Right hindlimb (tissue), 1 donor: Measurements from ENCODE around the gene NR6A1.

Experiments used
- DNase-seq: peaks from one replicate; pipeline ENCODE4 v3.0.0-alpha.2; 2018

The NR6A1 gene

DNA sequence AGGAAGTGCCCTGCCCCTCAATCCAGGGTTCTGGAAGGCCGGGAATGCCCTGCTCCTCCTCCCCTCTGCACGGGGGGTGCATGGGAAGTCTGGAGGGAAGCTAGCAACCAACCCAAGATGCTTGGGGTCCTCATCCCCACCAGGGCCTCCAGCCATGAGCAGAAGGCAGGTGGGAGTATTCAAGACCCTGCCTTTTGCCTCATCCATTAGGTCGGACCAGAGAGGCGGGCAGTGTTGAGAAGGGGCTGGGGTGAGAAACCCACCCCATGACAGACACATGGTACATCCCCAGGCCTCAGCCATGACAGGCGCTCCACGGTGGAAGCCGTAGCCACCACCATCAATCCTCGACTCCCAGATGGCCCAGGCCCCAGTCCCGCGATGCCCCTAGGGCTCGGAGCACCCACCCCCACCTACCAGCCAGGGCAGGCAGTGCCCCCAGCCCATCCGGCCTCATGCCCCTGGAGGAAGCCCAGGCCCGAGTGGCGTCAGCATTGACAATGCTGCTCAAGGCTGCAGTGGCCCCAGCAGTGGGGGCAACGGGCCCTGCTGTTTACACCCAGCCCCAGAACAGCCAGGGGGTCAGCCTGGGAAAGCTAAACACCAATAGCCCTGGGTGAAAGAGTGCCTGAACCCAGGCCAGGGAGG is 272.5 kb downstream of the NR6A1 start:
- no peak for DNase-seq

DNA sequence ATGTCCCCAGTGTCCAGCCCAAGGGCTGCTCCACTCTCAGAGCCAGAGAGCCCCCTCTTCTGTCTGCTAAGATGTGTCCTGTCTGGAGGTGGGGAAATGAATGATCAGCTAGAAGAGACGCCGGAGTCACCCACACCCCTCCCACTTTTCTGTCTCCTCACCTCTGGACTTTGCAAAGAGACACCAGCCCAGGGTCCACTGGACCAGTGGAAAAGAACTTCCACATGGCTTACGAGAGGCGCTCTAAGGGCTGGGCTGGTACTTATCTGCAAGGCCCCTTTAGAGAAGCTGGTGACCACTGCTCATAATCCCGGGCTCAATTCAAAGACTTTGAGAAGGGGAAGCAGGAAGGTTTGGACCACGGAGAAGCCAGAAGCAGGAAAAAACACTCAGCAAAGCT is 273.1 kb downstream of the NR6A1 start:
- no peak for DNase-seq

DNA sequence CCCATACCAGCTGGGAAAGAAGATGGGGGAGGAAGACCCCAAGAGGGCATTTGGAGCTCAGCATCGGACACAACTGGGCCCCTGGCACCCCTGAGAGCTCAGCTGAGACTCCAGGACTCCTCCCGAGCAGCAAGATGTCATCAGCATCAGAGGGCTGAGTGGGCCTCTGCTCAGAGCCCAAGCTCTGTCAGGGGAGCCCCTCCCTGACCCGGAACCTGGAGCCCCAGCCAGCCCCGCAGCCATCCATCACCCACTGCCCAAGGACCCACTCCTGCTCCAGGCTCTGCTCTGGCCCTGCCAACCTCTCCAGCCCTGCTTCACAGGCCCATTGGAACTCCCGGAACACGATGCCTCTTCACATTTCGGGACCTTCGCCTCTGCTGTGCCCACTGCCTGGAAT is 273.7 kb downstream of the NR6A1 start:
- no peak for DNase-seq

DNA sequence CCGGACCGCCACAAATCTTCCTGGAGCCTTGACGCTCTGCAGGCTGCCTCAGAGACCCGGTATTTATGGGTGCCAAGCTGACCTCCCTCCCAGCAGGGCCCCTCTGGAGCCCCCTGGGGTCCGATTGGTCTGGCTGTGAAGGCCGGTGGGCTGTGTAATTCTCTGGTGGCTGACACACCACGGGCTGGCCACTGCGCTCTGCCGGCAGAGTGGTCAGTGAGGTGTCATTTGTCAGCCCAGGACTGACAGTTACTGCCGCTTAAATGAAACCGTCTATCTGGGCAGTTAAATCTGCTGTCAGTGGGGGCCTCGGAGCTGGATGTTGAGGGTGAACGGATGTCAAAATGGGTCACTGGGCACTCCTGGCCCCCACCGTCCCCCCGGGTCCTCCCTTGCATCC is 274.6 kb downstream of the NR6A1 start:
- DNase-seq: no peak

DNA sequence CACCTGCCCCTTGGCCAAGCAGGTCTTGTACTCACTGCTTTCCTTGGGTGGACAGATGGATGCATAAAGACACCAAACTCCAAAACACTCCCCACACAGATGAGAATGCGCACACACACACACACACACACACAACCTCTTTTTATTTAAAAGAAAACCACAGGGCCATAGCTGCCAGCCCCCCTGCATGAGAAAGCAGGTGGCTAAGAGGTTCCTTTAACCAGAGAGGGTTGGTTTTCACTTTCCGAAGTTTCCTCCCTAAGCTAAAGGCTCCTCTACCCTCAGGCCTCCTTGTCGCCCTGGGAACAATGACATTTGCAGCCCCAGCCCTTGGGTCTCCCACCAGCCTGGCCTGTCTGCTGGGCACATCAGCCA is 275.0 kb downstream of the NR6A1 start:
- no peak for DNase-seq

DNA sequence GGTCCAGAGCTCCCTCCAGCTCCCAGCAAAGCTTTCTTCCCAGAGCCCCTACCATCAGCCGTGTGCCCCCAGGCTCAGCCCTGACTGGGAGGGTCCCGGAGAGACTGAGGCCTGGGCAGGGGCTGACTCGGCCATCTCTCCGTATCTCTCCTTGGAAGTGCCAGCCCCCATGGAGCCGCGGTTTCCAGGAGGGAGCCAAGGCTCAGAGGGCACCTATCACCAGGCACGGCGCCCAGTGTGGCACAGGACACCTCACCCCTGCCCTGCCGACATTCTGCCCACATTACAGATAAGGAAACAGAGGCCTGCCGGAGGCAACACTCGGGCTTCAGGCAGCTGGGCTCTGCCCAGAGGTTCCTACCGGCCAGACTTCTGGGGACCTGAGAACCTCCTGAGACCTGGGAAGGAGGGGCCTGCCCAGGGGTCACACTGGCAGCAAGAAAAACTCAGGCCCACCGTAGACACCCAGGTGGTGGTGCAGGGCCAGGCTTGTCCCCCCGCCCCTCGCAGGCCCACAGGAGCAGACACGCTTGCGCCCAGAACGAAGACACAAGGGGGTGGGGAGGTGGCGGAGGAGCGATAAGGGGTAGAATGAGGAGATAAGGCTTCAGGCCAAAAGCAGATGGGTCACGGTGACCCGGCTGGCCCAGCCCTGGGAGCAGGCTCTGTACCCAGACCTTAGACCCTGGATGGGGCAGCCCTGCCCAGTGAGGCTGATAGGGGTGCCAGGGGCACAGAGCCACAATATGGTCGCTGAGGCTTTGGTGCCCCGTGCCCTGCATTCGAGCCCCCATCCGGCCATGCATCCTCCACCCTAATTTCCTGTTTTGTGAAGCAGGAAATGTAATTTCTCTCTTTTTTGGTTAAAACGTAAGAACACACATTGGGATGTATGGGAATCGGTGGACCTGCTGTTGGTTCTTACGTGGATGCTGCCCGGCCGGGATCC is 275.7 kb downstream of the NR6A1 start:
- DNase-seq: no peak

DNA sequence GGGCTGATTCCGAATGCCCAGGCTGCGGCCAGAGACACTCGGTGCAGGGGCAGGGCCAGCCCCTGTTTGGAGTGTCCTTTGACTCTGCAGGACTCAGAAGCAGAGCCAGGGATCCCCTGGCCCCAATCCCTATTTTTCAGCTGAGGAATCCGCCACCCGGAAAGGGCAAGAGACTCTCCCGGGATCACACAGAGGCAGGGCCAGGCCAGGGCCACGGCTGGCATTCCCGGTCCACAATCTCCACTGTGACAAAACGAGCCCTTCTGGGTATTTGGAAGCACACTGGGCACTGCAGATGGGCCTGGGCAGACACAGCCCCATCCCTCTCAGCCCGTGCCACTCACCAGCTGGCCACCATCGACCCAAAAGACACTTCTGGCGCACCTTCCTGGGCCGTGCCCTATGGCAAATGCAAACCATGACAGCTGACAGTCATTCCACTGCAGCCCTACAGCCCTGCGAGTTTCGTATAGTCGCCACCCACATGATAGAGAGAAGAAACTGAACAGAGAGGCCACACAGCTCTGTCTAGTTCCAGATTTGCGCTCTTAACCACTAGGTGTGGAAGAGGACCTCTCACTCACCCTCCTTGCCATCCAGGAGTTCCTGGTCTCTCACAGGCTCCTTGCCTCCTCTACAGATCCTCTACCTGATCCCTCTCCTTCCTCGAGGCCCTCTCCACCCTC is 277.2 kb downstream of the NR6A1 start:
- no peak for DNase-seq

DNA sequence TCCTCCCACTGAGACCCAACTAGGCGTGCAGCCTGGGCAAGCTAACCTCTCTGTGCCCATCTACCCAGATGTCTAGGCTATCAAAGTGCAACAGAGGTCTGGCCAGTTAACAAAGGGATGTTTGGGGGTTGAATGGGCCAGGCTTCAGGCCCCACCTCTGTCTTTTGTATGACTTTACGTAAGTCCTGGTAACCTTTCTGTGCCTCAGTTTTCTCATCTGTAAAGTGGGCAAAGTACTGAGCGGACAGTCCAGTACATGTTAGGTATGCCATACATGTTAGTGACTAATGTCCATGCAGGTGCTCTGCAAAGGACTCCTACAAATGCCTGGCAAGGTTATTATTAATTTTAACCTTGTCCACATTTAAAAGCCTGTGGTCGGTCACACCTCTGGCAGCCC is 277.9 kb downstream of the NR6A1 start:
- DNase-seq: no peak

DNA sequence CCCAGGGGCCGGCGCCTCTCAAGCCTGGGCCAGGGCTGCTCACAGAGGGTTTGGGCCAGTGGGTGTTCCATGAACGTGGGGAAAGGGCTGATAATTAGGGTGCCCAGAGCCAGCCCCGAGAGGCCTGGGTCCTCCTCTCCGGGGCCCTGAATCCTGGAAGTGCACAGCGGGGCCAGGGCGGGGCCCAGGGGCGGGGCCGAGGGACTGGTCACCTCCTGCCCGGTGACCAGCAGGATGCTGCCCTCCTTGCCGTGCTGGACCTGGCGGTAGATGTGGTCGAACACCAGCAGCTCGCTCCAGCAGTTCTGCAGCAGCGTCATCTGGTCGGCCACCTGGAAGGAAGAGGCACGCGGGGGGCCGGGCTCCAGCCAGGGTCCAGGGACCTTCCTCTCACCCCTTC is 278.3 kb downstream of the NR6A1 start:
- DNase-seq: no peak

DNA sequence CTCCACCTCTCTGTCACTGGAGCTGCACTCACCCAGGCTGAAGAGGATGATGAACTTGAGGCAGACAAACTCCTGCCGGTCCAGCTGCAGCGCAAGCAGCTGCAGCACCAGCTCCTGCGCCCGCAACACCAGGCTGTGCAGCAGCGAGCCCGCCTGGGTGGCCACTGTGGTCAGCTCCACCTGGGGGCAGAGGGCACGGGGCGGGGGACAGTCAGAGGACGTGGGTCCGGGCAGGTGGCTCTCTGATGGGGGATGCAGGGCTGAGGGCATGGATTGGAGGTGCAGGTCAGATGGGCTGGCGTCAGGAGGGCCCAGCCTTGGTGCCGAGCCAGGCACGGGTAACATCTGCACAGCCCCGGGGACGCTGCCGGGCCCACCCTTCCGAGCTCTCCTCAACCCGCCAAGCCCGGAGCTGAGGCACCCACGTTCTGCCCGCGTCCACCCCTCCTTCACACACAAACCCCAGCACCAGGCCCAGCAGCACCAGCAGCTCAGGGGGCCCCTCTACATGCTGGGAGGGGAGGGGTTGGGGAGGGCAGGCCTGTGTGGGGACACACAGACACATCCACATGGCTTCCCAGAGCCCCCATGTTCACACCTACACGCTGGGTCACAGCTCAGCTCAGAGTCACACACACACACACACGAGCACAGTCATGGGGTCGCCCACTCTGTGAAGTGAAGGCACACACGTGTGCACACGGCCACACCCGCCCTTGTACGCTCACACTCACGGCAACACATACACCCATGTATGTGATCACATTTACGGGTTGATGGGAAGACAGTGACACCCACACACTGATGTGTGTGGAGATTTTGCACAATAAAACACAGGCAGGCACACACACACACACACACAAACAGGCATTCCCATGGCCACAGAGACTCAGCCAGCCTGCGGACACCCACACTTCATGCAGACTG is 279.8 kb downstream of the NR6A1 start:
- no peak for DNase-seq

DNA sequence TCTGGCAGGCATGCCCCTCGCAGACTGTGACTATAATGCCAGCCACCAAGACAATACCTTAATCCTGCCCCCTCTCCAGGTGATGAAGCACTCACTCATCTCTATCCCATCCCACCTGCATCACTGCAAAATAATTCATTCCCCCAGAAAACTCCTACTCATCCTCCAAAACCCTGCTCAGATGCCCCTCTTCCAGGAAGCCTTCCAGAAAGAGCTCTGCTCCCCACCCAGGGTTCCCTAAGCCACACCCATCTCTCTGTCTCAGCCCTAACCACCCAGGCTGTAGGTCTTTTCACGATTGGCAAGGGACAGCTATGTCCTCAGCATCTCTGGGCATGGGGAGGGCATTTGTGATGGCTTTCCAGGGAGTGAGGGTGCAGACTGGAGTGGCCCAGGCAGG is 281.1 kb downstream of the NR6A1 start:
- no peak for DNase-seq

DNA sequence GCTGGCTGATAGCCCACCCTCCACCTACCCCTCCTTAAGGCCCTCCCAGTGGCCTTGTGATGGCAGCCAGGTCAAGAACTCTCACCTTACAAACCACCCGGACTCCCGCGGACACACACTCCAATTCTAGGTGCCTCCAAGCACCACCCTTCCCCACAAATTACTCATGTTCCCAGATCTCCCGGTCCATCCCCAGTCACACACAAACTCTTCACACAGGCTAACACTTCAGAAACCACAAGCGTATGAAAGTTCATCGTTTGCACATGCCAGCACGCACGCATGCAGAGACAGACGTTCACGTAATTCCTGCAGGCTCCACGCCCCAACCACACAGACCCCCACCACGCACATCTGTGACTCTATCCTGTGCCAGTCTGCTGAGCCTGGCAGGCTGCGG is 281.9 kb downstream of the NR6A1 start:
- no peak for DNase-seq

DNA sequence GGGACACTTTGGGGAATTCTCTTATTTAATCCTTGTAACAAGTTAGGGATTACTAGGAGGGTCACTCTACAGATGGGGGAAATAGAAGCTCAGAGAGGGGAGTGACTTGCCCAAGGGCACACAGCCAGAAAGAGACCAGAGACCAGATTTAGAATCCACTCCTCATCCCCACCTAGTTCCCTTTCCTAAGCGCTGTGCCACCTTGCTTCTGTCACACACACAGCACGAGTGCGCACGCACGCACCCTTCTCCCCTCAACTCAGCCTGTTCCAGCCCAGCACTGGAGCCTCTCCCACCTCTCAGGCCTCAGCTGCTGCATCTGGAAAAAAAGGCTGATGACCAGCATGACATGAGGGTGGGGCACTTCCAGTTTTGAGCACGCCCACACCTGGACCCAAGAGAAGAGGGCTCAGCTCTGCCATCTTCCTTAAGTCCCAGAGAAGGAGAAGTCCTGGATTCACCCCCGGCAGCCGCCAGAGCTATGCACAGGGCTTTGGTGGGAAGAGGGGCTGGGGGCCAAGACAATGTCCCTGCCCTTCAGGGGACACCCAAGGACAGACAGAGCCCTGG is 282.4 kb downstream of the NR6A1 start:
- DNase-seq: no peak

DNA sequence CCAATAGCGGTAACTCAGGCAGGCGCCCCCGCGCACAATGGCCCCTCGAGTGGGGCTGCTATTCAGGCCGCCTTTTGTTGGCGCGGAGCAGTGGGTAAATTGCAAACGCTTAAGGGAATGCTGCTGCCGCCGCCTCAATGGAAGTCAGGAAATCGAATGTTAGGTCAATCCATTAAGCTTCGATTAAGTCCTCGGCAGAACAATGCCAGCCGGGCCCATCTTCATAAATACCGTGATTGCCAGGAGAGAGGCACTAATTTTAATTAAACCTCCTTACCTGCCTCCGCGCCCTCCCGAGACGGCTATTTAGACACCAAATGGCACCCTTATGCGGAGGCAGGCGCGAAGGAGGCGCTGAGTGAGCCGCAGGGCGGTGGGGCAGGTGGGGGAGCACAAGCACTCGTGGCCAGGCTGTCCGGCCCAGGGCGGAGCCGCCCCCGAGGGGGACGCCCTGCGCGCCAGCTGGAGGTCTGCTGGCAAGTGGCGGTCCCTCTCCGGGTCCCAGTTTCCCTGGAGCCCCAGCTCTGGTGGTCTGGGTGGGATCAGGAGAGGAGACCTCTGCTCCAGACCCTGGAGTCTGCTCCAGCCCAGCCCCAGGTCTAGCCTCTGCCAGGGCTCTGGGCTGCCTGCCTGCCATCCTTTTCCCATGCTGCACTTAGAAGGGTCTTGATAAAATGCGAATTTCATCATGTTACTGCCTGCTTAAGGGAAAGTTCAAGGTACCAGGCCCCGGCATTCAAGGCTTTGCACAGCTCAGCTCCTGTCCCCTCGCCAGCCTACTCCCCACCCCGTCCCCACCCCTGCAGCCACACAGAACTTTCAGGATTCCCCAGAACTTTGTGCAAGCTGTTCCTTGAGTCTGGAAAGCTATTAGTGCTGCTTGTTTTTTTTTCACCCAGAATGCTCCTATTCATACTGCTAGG is 283.6 kb downstream of the NR6A1 start:
- no peak for DNase-seq

DNA sequence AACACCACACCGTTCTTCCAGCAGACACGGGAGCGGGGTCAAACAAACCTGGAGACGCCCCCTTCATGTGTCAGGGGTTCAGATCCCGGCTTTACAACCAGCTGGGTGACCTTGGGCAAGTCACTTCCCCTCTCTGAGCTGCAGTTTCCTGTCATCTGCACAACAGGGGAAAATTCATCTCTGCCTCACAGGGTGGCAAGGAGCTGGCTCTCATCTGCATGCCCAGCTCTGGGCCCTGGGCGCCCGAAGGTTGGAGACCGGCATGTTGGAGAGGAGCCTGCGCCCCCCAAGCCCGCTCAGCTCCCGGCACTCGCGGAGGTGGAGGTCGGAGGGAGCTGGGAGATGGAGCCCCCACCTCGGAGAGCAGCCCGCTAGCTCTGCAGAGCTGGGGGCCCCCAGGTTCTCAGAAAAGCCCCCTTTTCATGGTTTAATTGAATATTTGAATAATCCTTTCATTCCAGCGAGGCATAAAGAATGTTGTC is 284.3 kb downstream of the NR6A1 start:
- no peak for DNase-seq

DNA sequence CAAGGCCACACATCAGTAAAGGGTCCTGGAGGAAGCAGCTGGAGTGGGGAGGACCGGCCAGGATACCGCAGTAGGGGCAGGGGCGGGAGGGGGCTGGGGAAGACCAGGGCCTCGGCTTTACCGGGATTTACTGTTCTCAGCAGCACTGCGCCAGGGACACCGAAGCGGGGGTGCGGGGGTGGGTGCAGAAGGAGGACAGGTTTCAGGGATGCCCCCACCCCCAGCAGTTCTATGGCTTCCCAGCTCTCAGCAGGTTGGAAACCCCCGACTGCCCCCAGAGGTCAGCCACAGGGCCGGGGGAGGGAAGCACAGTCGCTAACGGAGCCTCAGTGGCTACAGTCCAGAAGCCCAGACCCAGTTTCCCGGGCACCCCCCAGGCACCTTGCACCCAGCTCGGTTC is 285.2 kb downstream of the NR6A1 start:
- DNase-seq: no peak

DNA sequence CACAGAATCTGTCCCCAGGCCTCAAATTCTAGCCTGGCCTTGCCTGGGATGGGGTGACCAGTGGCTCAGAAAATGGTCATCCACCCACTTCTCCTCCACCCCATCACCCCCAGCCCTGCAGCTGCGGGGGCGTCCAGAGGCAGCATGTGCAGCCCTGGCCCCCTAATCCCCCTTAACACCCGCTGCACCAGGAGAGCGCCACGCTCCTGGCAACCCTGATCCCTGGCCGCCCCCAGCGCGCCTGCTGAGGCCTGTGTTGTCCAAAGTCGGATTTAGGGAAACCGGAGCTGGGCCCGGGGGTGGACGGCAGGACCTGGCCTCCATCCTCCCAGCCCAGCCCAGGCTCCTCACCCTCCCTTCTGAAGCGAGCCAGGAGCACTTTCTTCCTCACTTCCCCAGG is 285.9 kb downstream of the NR6A1 start:
- DNase-seq: no peak

DNA sequence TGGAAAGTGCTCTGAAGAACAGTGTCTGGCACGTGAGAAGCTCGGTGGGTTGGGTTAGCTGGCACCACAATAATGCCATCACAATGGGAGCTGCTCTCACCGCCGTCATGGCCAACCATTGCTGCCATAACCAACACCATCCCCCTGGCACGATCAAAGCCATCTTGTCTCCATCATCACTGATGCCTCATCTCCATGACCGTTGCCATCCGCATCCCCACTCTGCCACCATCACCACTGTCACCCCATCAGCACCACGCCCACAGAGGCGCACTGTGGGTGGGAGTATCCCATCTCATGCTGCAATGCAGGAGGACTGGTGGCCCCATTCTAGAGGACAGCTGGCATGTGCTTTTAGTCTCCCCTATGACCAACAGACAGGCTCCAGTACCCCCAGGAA is 287.6 kb downstream of the NR6A1 start:
- DNase-seq: no peak

DNA sequence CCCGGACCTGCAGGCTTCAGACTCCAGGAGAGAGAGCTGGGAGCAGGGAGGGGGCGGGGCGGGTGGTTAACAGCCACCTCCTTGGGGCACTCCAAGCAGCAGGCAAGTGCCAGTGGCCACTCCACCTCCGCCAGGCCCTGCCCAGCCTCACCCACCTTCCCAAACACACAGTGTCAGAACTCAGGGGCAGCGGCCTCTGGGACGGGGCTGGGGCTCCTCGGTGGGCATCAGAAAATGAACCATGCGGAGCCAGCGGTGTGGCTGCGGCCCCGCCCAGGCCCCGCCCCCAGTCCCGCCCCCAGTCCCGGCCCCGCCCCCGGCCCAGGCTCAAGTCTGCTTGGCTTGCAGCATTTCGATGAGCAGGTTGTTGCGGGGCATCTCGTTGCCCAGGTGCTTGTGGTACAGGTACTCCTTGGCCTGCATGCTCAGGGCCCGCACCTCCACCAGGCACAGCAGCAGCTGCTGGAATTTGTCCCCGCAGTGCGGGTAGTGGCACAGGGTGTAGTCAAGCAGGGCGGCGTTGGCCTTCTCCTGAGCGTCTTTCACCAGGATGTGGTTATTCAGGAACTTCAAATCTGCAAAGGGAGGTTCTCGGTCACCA is 288.6 kb downstream of the NR6A1 start:
- no peak for DNase-seq

DNA sequence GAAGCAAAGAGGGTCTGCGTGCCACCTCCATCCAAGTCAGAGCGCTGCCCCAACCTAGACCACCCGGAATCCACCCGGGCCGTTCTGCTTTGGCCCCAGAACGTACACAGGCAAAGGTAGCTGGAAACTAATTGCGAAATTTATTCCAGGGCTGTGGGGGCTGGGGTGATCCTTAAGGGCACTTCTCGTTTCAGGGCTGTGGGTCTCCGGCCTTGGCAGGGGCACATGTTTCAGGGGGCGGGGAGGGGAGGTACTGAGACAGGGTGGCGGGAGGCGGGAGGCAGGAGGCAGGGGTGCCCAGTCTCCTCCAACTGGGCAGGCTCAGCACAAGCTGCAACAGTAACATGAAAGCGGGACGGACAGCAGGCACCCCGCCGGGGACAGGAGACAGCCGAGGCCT is 290.0 kb downstream of the NR6A1 start:
- no peak for DNase-seq

DNA sequence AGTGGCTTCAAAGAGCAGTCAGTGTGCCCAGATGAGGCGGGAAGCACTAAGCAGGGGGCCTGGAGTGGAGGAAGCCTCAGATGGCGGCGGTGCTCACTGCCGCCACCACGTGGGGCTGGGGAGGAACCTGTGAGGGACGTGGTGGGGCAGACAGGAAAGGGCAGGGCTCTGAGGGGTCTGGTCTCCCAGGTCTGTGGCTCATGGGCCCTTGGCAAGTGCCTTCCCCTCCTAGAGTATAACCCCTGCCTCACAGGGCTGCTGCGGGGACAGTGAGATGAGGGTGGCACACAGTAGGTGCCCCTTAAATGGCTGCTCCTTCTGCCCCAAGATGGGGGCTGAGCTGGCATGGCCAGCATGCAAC is 290.5 kb downstream of the NR6A1 start:
- no peak for DNase-seq
